Measurements from ENCODE around the gene IDI1.

DNA sequence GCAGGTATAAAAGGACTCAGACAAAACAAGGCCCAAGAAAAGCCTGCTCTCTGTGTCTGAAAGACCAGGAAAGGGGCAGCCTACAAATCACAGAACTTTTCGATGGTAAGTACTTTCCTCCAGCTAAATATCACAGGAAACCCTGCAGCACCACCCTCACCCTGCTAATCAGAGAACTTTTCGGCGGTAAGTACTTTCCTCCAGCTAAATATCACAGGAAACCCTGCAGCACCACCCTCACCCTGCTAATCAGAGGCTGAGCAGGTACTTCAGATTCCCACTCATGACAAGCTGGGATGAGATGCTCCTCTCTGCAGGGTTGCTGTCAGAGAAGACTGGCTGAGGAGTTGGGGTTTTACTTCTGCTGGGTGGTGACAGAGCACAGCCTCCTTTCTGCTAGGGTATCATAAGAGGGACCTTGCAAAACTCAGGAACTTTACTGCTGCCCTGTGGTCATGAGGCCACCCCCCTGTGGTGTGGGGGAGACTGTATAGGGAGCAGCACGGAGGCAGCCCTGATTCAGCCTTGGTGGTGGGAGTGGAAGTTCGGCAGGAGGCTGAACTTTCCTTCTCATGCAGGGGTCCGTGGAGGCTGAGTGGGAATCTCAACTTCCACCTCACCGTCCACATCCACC, 14.4 kb upstream of the IDI1 start:
- TF ChIP-seq, protein P1, sequence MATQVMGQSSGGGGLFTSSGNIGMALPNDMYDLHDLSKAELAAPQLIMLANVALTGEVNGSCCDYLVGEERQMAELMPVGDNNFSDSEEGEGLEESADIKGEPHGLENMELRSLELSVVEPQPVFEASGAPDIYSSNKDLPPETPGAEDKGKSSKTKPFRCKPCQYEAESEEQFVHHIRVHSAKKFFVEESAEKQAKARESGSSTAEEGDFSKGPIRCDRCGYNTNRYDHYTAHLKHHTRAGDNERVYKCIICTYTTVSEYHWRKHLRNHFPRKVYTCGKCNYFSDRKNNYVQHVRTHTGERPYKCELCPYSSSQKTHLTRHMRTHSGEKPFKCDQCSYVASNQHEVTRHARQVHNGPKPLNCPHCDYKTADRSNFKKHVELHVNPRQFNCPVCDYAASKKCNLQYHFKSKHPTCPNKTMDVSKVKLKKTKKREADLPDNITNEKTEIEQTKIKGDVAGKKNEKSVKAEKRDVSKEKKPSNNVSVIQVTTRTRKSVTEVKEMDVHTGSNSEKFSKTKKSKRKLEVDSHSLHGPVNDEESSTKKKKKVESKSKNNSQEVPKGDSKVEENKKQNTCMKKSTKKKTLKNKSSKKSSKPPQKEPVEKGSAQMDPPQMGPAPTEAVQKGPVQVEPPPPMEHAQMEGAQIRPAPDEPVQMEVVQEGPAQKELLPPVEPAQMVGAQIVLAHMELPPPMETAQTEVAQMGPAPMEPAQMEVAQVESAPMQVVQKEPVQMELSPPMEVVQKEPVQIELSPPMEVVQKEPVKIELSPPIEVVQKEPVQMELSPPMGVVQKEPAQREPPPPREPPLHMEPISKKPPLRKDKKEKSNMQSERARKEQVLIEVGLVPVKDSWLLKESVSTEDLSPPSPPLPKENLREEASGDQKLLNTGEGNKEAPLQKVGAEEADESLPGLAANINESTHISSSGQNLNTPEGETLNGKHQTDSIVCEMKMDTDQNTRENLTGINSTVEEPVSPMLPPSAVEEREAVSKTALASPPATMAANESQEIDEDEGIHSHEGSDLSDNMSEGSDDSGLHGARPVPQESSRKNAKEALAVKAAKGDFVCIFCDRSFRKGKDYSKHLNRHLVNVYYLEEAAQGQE (IDR thresholded peaks at IDR 0.05; ENCODE audit: low read depth, low read length): no peak
- TF ChIP-seq, protein P2, sequence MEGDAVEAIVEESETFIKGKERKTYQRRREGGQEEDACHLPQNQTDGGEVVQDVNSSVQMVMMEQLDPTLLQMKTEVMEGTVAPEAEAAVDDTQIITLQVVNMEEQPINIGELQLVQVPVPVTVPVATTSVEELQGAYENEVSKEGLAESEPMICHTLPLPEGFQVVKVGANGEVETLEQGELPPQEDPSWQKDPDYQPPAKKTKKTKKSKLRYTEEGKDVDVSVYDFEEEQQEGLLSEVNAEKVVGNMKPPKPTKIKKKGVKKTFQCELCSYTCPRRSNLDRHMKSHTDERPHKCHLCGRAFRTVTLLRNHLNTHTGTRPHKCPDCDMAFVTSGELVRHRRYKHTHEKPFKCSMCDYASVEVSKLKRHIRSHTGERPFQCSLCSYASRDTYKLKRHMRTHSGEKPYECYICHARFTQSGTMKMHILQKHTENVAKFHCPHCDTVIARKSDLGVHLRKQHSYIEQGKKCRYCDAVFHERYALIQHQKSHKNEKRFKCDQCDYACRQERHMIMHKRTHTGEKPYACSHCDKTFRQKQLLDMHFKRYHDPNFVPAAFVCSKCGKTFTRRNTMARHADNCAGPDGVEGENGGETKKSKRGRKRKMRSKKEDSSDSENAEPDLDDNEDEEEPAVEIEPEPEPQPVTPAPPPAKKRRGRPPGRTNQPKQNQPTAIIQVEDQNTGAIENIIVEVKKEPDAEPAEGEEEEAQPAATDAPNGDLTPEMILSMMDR (IDR thresholded peaks at IDR 0.05): no peak
- no peak for TF ChIP-seq ZBTB33 (IDR thresholded peaks at IDR 0.05; ENCODE audit: borderline replicate concordance, low read depth)
- TF ChIP-seq GABPA (IDR thresholded peaks at IDR 0.05; ENCODE audit: low read depth): no peak
- TF ChIP-seq JUND (IDR thresholded peaks at IDR 0.05): no peak
